HG03108 (cell line): ENCODE measurements around the gene ZFP64.
"Not testable (repeated sequence)": the region's sequence is repeated elsewhere in the genome, so short reads cannot be mapped to it uniquely, and the experiment has no call there.

Experiments
- ATAC-seq: cut with Tn5 transposase; IDR thresholded peaks from one replicate; pipeline ENCODE4 v1.9.1; 2021; ENCODE audit warnings: moderate library complexity; ENCODE audit not compliant: unreplicated experiment

The ZFP64 gene

DNA sequence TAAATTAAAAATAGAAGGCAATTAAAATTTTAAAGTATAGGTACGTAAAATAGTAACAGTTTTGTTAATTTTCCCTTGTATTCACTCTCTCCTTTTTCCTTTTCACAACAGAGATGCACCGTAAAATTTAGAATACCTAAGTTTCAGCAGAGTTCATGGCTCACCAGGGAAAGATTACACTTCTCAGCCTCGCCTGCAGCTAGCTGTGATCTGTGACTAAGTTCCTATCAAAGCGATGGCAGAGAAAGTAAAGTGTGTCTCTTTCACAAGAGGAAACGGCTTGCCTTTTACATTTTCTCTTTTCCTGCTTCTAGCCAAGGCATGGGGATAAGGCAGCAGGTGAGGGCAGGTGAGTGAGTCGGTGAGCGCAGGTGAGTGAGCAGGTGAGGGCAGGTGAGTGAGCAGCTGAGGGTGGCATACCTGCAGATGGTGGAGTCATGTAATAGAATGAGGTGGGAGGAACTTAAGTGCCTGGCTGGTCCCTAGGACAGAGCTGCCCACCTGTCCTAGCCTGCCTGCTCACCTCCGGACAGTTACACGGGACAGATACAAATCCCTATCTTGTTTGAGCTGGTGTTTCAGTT is 30.9 kb downstream of the ZFP64 start:
- ATAC-seq: no peak

DNA sequence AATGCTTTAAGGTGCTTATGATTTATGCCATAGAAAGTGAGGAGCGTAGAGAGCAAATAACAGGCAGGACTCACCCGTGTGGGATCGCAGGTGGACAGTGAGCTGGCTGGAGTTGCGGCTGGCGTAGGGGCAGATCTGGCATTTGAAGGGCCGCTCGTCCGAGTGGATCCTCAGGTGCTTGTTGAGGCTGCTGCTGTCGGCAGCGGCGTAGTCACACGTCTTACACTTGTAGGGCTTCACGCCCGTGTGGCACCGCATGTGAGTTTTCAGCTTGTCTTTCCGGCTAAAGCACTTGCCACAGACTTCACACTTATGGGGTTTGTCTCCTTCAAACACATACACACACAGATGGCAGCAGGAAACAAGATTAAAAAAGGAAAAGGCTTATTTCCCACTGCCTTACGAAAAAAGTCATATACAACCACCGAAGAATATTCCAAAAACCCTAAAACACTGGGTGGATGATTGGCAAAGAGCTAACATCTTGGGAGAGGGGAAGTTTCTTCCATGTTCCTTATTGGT is 31.5 kb downstream of the ZFP64 start:
- ATAC-seq: no peak

DNA sequence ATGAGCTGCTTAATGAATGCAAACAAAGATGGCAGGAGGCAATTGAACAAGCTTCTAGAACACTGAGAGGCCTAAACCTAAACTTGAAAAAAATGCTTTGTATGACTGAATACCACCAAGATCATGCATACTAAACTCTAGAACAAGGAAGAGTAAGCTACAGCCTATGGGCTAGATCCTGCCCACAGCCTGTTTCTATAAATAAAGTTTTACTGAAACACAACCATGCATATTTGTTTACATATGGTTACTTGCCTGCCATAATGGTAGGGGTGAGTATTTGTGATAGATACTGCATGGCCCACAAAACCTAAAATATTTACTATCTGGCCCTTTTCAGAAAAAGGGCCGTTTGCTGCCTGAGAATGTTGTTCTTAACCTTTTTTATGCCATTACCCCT is 37.0 kb downstream of the ZFP64 start:
- ATAC-seq: no peak

DNA sequence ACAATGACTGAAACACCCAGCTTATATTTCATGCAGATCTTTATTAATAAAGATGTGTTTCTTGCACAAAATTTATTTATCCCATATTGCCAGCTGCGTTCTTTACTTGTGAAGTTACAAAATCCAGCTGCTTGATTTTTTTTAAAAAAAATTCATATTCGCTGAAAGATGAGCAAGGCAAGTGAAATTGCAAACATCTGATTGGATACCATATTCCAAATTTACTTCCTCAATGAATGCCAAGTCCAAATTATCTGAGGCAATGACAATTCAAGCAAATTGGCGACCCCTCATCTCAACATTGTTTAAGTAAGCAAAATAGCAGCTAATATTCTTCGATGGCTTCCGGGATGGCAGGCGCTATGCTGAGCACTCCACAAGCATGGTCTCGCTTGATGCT is 37.7 kb downstream of the ZFP64 start:
- ATAC-seq: no peak

DNA sequence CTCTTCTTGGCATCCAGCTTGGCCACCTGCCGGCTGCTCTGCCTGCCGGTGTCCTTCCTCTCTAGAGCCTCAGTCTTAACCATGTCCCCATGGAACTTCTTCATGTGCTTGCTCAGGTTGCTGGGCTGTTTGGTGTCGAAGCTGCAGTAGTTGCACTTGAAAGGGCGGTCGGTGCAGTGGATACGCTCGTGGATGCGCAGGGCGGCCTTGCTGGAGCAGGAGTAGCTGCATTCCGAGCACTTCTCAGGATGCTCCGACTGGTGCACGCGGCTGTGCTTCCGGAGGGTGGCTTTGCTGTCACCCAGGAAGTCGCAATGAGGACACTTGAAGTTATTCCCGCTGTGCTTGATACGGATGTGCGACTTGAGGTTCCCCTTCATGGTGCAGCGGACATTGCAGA is 38.7 kb downstream of the ZFP64 start:
- ATAC-seq: no peak

DNA sequence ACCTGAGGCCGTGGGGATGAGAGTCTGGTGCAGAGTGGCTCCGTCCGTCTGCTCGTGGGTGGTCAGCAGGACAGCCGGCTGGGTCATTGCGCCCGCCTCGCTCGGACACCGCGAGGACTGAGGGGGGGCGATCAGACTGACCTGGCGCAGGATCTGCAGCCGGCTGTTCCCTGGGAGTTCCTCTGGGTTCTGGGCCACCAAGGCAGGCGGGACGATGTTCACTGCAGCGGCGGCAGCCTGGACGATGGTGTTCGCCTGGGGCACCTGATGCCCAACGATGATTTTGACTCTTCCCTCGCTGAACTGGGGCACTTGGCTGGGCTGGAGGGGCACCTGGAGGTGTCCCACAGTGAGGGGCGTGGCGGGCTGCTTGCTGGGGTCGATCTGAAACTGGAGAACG is 39.2 kb downstream of the ZFP64 start:
- ATAC-seq: no peak

DNA sequence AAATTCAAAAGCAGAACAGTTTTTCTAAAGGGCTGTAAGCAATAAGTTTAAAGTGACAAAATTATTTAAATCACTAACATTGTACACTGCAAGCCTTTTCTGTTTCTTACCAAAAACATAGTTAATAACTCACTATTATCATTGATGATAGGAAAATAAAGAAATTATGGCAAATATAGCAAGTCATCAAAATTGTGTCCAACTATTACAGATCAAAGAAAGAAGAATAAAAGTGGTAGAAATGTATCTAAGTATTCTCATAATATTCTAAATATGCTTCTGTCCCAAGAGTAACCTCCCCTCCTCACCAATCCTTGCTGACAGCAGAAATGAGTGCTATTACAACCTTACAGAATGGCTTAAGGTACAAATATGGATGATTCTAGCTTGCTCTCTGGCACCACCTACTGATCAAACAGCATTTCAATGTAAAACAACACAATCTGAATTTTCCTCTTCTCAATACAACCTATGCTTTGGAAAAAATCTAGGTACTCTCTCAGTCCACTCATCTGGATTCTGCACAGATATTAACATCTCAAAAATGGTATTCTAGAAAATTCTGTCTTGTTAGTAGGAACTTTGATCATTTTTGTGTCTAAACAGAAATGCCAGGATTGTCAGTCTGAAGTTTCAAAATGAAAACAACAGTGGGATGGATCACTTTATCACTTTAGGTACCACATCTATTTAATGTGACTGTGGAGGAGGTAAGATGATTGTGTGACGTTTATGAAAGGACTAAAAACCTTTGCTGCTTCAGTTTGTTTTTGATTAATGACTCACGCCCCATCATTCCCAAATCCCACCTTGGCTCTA is 40.9 kb downstream of the ZFP64 start:
- no peak for ATAC-seq

DNA sequence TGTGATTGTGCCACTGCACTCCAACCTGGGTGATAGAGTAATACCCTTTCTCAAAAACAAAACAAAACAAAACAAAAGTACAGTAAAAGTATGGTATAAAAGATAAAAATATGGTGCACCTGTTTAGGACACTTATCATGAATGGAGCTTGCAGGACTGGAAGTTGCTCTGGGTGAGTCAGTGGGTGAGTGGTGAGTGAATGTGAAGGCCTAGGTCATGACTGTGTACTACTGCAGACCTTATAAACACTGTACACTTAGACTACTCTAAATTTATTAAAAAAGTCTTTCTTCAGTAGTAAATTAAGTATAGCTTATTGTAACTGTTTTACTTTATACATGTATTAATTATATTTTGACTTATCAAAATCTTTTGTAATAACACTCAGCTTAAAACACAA is 46.0 kb downstream of the ZFP64 start:
- ATAC-seq: no peak

DNA sequence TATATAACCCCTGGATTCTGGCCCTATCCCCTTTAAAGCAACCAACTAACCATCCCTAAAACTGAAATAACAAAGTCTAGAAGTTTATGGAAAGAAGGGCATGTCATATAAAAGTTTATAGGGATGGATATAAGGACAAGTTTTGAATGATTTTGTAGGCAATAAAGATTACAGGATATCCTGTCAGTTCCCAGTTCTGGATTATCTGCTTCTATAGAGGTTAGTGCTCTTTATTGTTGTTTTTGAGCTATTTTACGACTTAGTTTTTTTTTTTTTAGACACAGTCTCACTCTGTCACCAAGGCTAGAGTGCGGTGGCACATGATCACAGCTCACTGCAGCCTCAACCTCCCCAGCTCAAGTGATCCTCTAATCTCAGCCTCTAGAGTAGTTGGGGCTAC is 48.3 kb downstream of the ZFP64 start:
- ATAC-seq: no peak

DNA sequence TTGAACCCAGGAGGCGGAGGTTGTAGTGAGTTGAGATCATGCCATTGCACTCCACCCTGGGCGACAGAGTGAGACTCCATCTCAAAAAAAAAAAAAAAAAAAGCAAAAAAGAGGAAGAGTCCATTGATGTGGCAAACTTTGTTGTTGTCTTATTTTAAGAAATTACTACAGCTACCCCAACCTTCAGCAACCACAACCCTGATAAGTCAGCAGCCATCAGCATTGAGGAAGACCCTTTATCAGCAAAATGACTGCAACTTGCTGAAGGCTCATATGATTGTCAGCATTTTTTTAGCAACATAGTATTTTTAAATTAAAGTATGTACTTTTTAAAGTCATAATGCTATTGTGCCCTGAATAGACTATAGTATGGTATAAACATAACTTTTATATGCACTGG is 48.8 kb downstream of the ZFP64 start:
- ATAC-seq: no peak

DNA sequence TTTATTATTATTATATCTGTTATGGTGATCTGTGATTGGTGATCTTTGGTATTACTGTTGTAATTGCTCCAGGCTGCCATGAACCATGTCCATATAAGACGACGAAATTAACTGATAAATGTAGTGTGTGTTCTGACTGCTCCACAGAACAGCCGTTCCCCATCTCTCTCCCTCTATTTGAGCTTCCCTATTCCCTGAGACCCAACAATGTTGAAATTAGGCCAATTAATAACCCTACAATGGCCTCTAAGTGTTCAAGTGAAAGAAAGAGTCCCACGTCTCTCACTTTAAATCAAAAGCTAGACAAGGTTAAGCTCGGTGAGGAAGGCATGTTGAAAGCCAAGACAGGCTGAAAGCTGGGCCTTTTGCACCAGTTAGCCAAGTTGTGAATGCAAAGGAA is 51.6 kb downstream of the ZFP64 start:
- no peak for ATAC-seq

DNA sequence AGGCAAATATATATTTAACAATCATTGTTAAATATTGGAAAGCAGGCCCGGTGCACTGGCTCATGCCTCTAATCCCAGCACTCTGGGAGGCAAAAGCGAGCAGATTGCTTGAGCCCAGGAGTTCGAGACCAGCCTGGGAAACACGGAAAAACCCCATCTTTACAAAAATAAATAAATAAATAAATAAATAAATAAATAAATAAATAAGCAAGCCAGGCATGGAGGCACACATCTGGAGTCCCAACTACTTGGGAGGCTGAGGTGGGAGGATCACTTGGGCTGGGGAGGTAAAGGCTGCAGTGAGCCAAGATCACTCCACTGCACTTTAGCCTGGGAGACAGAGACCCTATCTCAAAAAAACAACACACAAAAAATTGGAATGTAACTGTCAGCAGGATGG is 53.7 kb downstream of the ZFP64 start:
- no peak for ATAC-seq

DNA sequence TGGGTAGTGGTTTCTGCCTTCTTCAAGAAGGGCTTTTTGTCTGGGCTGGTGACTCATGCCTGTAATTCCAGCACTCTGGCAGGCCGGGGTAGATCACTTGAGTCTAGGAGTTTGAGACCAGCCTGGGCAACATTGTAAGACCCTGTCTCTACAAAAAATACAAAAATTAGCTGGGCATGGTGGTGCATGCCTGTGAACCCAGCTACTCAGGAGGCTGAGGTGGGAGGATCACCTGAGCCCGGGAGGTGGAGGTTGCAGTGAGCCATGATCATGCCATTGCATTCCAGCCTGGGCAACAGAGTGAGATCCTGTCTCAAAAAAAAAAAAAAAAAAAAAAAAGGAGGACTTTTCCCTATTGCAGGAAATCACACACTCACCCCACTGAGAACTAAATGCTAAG is 57.9 kb downstream of the ZFP64 start:
- not testable (repeated sequence) for ATAC-seq

DNA sequence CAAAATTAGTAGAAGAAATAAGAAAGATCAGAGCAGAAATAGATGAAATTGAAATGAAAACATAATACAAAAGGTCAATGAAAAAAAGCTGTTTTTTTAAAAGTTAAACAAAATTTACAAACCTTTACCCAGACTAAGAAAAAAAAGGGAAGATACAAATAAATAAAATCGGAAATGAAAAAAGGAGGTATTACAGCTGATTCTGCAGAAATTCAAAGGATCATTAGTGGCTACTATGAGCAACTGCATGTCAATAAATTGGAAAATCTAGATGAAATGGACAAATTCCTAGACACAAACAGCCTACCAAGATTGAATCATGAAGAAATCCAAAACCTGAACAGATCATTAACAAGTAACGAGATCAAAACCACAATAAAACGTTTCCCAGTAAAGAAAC is 59.2 kb downstream of the ZFP64 start:
- ATAC-seq: no peak

DNA sequence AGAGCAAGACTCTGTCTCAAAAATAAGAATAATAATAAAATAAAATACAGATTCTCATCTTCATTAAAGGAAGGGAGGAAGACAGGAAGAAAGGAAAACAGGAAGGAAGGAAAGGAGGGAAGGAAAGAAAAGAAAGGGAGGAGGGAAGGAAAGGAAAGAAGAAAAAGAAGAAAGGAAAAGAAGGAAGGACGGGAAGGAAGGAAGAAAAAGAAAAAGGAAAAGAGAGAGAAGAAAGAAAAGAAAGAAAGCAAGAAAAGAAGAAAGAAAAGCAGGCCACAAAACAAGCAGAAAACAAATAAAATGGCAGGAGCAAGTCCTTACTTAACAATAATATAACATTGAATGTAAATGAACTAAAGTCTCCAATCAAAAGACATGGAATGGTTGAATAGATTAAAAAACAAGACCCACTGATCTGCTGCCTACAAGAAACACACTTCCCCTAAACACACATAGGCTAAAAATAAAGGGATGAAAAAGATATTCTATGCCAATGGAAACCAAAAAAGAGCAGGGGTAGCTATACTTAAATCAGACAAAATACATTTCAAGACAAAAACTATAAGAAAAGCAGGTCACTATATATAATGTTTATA is 60.4 kb downstream of the ZFP64 start:
- no peak for ATAC-seq

DNA sequence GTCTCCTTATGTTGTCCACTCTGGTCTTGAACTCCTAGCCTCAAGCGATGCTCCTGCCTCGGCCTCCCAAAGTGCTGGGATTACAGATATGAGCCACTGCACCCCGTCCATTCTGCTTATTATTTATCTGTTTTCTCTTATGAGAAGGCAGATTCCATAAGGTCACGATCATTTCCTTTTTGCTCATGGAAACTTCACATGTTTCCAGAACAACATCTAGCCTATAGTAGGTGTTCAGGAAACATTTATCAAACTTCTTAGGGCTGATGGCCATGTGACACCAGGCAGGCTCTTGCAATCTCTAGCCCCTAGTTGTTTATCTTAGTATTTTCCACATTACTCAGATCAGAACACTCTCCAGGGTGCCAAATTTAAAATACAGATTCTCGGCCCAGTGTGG is 61.2 kb downstream of the ZFP64 start:
- no peak for ATAC-seq

DNA sequence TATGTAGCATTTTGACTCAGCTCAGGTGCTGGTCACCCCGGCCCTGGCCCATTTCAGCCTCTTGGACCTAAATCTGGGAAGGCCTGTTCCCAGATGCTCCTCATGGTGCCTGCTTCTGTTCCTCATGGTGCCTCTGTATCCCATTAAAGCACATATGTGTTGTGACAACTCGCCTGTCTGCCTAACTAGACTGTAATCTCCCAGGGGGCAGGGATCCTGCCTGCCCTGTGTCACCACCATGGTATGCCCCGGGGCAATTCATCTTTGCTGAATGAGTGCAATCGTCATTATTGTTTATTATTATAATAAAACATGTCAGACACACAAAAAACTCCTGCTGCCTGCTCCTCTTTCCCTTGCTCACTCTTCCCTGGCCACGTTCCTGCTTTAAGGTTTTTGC is 62.0 kb downstream of the ZFP64 start:
- ATAC-seq: no peak

DNA sequence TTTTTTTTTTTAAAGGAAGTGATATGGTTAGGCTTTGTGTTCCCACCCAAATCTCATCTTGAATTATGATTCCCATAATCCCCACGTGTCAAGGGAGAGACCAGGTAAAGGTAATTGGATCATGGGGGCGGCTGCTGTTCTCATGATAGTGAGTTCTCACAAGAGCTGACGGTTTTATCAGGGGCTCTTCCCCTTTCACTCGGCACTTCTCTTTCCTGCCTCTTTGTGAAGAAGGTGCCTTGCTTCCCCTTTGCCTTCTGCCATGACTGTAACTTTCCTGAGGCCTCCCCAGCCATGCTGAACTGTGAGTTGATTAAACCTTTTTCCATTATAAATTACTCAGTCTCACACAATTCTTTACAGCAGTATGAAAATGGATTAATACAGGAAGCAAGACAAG is 64.3 kb downstream of the ZFP64 start:
- no peak for ATAC-seq

DNA sequence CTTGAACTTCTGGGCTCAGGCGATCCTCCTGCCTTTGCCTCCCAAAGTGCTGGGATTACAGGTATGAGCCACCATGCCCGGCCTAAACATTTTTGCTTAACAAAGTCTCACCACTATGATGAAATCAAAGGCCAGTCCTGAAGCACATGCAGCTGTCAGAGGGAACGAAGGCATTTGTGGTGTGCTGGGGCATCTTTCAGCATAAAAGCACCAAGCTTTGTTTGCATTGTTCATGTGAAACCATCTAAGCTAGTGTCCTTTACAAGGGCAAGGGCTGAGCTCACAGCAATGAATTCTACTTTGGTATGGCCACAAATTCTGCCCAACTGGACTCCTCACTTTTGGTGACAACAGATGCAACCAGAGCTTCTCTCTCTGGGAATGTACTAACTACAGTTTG is 66.8 kb downstream of the ZFP64 start:
- no peak for ATAC-seq

DNA sequence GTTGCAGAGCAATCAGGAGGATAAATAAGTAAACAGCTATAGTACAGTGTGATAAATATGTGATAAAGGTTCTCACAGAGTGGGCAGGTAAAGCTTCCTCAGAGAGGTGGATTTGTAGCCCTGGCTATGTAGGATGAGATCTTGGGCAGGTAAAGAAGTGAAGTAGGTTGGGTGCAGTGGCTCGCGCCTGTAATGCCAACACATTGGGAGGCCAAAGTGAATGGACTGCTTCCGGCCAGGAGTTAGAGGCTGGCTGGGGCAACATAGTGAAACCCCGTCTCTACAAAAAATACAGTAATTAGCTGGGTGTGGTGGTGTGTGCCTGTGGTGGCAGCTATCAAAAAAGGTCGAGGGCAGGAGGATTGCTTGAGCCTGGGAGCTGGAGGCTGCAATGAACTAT is 72.9 kb downstream of the ZFP64 start:
- ATAC-seq: no peak

DNA sequence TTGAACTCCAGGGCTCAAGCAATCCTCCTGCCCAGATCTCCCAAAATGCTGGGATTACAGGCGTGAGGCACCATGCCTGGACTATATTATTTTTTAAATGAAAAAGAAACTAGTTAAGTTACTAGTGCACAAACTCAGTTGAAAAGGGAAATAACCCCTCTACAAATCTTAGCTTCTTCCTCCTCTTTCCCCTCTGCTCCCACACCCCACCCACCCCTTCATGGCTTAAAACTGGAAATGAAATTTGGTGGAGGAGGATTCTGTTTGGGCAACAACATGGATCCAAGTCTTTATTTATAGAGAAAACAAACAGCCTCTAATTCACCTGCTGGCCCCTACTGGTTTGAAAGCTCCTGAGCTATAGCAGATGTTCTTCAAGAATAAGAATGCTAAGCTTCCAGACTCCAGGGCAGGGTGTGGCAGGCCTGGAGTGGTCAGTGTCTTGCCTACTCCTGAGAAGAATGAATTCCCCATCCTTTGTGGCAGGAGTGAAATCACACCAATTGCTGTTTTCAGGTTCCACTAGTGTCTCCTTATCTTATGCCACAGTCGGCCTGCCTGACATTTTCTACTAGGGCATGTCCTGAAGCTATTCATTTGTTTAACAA is 73.5 kb downstream of the ZFP64 start:
- no peak for ATAC-seq

DNA sequence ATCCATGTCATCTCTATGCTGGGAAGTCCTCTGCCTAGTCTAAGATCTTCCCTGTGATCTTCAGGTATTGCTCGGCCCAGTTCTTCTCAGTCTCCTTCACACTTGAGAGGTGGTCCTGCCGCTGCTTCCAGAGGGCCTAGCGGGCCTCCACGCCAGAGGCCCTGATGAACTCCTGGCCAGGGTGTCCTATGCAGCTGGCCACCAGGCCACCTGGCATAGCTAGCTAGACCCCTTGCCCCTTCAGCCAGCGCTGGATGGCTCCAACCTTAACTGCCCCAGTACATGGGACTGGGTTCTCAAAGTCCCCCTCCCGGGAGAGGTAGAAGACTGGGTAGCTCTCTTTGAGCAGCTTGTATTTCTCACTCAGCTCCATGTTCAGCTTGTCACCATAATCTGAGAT is 81.1 kb downstream of the ZFP64 start:
- no peak for ATAC-seq
